Stimulated activated CD8-positive, alpha-beta memory T cell treated with anti-CD3 and anti-CD28 coated beads, Interleukin-4, amount 100 ng/mL, for 4 hours (primary cell): Measurements from ENCODE around the gene BCAS3.

Source experiments
- DNase-seq, 2 donors: peaks; one replicate each; pipeline ENCODE4 v3.0.0-alpha.2; 2020; ENCODE audit warnings: low read depth in 2 of 2, low spot score in 1 of 2

BCAS3 gene

GRCh38 chr17:61185385-61185784 is 507.7 kb downstream of the BCAS3 start:
- DNase-seq = no peak

GRCh38 chr17:61187038-61187437 is 509.4 kb downstream of the BCAS3 start:
- no peak for DNase-seq

GRCh38 chr17:61188081-61188480 is 510.4 kb downstream of the BCAS3 start:
- DNase-seq = no peak

- no peak for DNase-seq
These were observed 512.3 kb downstream of the BCAS3 start for GRCh38 chr17:61189968-61190367.

- DNase-seq = no peak
These were observed 518.7 kb downstream of the BCAS3 start for GRCh38 chr17:61196302-61196704.

GRCh38 chr17:61196799-61197198 is 519.1 kb downstream of the BCAS3 start:
- no peak for DNase-seq

- no peak for DNase-seq
These were observed 522.0 kb downstream of the BCAS3 start for GRCh38 chr17:61199431-61200338.

GRCh38 chr17:61200339-61200715 is 522.7 kb downstream of the BCAS3 start:
- DNase-seq = no peak

GRCh38 chr17:61201211-61201610 is 523.6 kb downstream of the BCAS3 start:
- DNase-seq = no peak

GRCh38 chr17:61202564-61202963 is 524.9 kb downstream of the BCAS3 start:
- no peak for DNase-seq

GRCh38 chr17:61203671-61204131 is 526.0 kb downstream of the BCAS3 start:
- DNase-seq = no peak

GRCh38 chr17:61204456-61204855 is 526.8 kb downstream of the BCAS3 start:
- DNase-seq = no peak

- no peak for DNase-seq
These were observed 527.8 kb downstream of the BCAS3 start for GRCh38 chr17:61205401-61205800.

- DNase-seq = no peak
These were observed 528.3 kb downstream of the BCAS3 start for GRCh38 chr17:61205931-61206330.

GRCh38 chr17:61206922-61207321 is 529.3 kb downstream of the BCAS3 start:
- DNase-seq = no peak

GRCh38 chr17:61208301-61209105 is 530.9 kb downstream of the BCAS3 start:
- DNase-seq = no peak

- DNase-seq = no peak
These were observed 531.4 kb downstream of the BCAS3 start for GRCh38 chr17:61209106-61209439.

GRCh38 chr17:61209525-61209924 is 531.9 kb downstream of the BCAS3 start:
- no peak for DNase-seq

GRCh38 chr17:61211236-61211635 is 533.6 kb downstream of the BCAS3 start:
- no peak for DNase-seq

- DNase-seq = no peak
These were observed 535.0 kb downstream of the BCAS3 start for GRCh38 chr17:61212655-61213054.

GRCh38 chr17:61214753-61215152 is 537.1 kb downstream of the BCAS3 start:
- DNase-seq = no peak

GRCh38 chr17:61216066-61216465 is 538.4 kb downstream of the BCAS3 start:
- no peak for DNase-seq
